Measurements from ENCODE around the gene FNDC8. TPM values are rescaled to one million over a fixed set of nuclear protein-coding genes. Genes with fewer than 3 reads are reported as not detected.

Gene FNDC8
- total and polyA plus RNA-seq, 2 of the 4 experiments (the other 2 are of a cell fraction): not detected

DNA sequence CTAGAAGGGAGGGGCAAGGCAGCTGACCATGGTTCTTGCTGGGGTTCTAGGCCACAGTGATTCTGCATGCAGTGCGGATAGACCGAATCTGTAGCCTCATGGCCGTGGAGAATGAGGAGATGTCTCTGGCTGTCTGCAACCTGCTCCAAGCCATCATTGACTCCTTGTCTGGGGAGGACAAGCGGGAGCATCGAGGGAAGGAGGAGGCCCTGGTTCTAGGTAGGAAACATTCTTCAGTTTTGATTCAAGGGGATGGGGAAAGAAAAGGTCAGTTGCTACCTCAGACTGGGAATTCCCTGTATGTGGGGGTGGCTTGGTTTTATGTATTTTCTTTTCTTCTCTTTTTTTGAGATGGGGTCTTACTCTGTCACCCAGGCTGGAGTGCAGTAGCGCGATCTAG, 33.8 kb downstream of the FNDC8 start:
- ATAC-seq (ENCODE audit: low read depth): no peak
- H3K79me1 ChIP-seq (ENCODE audit: low read depth in 1 of 2, low read length in 2 of 2): no peaks in the 10 kb centered on the region
- H3K14ac ChIP-seq (replicated peaks; ENCODE audit: low read depth, low read length): no peak overlapping the region
- H2AFZ ChIP-seq (replicated peaks; ENCODE audit: low read length, poor library complexity): no peak overlapping the region
- no peak overlapping the region for H3K23ac ChIP-seq (ENCODE audit: low read depth, low read length)
- H3K4me2 ChIP-seq (ENCODE audit: low read depth, low read length): no peak overlapping the region
- no peak overlapping the region for H2BK20ac ChIP-seq (ENCODE audit: low read depth, low read length)
- dilution Hi-C loops (cut with HindIII; ENCODE audit: low sequenced_read_pairs, unreplicated experiment): no loop called here
- peaks cover 2% of the 10 kb centered on the region; the same call in 1 of the 2 replicates for H3K9me1 ChIP-seq (ENCODE audit: insufficient read depth, low read length)
- no peak overlapping the region for H3K56ac ChIP-seq (ENCODE audit: extremely low read depth, insufficient read depth, low read length)
- no peak overlapping the region for H4K8ac ChIP-seq (ENCODE audit: low read depth in 2 of 2, low read length in 2 of 2)
- in situ Hi-C loops (cut with MboI; ENCODE audit: low sequenced_read_pairs): no loop called here
- H2BK15ac ChIP-seq (ENCODE audit: low read depth, low read length): no peak overlapping the region
- H3K9ac ChIP-seq (ENCODE audit: low read depth, low read length): no peak overlapping the region
- no peak overlapping the region for H3K27ac ChIP-seq (ENCODE audit: insufficient read depth, low read length)
- BruUV-seq (replicated peaks): no TSS peak
- H2BK5ac ChIP-seq (ENCODE audit: low read depth, low read length, poor library complexity, severe bottlenecking): no peak overlapping the region
- no peak overlapping the region for H2BK120ac ChIP-seq (ENCODE audit: low read depth, low read length)
- intact Hi-C loops (cut with micrococcal nuclease): no loop called here
- no peak for DNase-seq
- H4K91ac ChIP-seq (ENCODE audit: insufficient read depth, low read depth, low read length): no peak overlapping the region
- no peaks in the 10 kb centered on the region for H3K4me1 ChIP-seq (ENCODE audit: control insufficient read depth, insufficient read depth, low read length)
- H3K36me3 ChIP-seq (ENCODE audit: control insufficient read depth, insufficient read depth, low read length): no peaks in the 10 kb centered on the region
- H4K20me1 ChIP-seq (ENCODE audit: insufficient read depth, low read length): no peaks in the 10 kb centered on the region
- H3K4ac ChIP-seq (ENCODE audit: low read depth, low read length): no peak overlapping the region
- no peak overlapping the region for H4K5ac ChIP-seq (ENCODE audit: low read depth, low read length)
- no peak overlapping the region for H3K18ac ChIP-seq (ENCODE audit: low read depth, low read length)
- no peak overlapping the region for H2AK9ac ChIP-seq (replicated peaks; ENCODE audit: low read depth, low read length, poor library complexity)
- H3K4me3 ChIP-seq (ENCODE audit: insufficient read depth, low read depth, low read length): no peak overlapping the region
- H2AK5ac ChIP-seq (ENCODE audit: low read depth, low read length): no peak overlapping the region
- POLR2A ChIA-PET (ENCODE audit: unreplicated experiment): no interaction called here
- H3K9me3 ChIP-seq (ENCODE audit: control insufficient read depth, insufficient read depth, low read length): no peaks in the 10 kb centered on the region
- TF ChIP-seq FOS (IDR thresholded peaks at IDR 0.05; ENCODE audit: low read depth, low read length) (no peak), SMC3 (IDR thresholded peaks at IDR 0.05; ENCODE audit: low read depth, low read length) (no peak), CHD1 (IDR thresholded peaks at IDR 0.05; ENCODE audit: low read depth, low read length) (no peak), NFE2L2 (IDR thresholded peaks at IDR 0.05; ENCODE audit: low read depth, low read length) (no peak), RFX5 (IDR thresholded peaks at IDR 0.05; ENCODE audit: low read depth, low read length) (no peak), BHLHE40 (IDR thresholded peaks at IDR 0.05; ENCODE audit: low read depth, low read length) (no peak), POLR2A (IDR thresholded peaks at IDR 0.05; ENCODE audit: low read depth, low read length) (no peak), MAZ (IDR thresholded peaks at IDR 0.05; ENCODE audit: borderline replicate concordance, low read depth, low read length) (no peak), MAFK (IDR thresholded peaks at IDR 0.05; ENCODE audit: low read depth, low read length) (no peak), CTCF (conservative IDR thresholded peaks at IDR 0.05; ENCODE audit: low read depth, low read length) (no peak)
- TF ChIP-seq, protein P1, sequence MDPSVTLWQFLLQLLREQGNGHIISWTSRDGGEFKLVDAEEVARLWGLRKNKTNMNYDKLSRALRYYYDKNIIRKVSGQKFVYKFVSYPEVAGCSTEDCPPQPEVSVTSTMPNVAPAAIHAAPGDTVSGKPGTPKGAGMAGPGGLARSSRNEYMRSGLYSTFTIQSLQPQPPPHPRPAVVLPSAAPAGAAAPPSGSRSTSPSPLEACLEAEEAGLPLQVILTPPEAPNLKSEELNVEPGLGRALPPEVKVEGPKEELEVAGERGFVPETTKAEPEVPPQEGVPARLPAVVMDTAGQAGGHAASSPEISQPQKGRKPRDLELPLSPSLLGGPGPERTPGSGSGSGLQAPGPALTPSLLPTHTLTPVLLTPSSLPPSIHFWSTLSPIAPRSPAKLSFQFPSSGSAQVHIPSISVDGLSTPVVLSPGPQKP (IDR thresholded peaks at IDR 0.05; ENCODE audit: borderline replicate concordance, low read depth, low read length): no peak
- 82% methylated on average over 3 of the region's 7 CpGs; no CpG with 5 or more reads in 1 of the 2 experiments for WGBS, 2 experiments (ENCODE audit: extremely low coverage in 2 of 2, insufficient read length in 1 of 2)
- peaks cover 16% of the 10 kb centered on the region for H3K27me3 ChIP-seq (ENCODE audit: control insufficient read depth, insufficient read depth, low read length)
- CTCF ChIA-PET: no interaction called here
